Neural cell (in vitro differentiated cells): Measurements from ENCODE around the gene MIGA1. TPM values are rescaled to one million over a fixed set of nuclear protein-coding genes. Genes with fewer than 3 reads are reported as not detected.

Source experiments
- H2AFZ ChIP-seq: fragments of 200-600, 300-800 bp; sonication (generic), shearing (Covaris generic); 2 replicates; pipeline ENCODE4 v1.6.0; 2014; ENCODE audit warnings: low read depth, mild to moderate bottlenecking, antibody characterized with exemption, low read length, moderate library complexity
- H3F3A ChIP-seq: fragments of 200-600 bp; shearing (Covaris generic); 2 replicates; pipeline ENCODE4 v1.6.1; 2016; ENCODE audit warnings: mild to moderate bottlenecking, moderate library complexity, mixed read lengths, antibody characterized with exemption, low read length; ENCODE audit not compliant: insufficient read depth, poor library complexity, severe bottlenecking
- H3K27ac ChIP-seq: fragments of 200-600, 300-800 bp; sonication (generic), shearing (Covaris generic); 2 replicates; pipeline ENCODE4 v1.5.1; 2014; ENCODE audit warnings: mild to moderate bottlenecking, low read length, moderate library complexity
- H3K27me3 ChIP-seq: fragments of 300-800, 200-600 bp; sonication (generic), shearing (Covaris generic); 2 replicates; pipeline ENCODE4 v1.6.0; 2014; ENCODE audit warnings: mild to moderate bottlenecking, low read depth, low read length, moderate library complexity; ENCODE audit not compliant: insufficient read depth
- H3K36me3 ChIP-seq: fragments of 300-800, 200-600 bp; sonication (generic), shearing (Covaris generic); 2 replicates; pipeline ENCODE4 v1.5.1; 2014; ENCODE audit warnings: mild to moderate bottlenecking, antibody characterized with exemption, low read length, moderate library complexity; ENCODE audit not compliant: insufficient read depth
- H3K4me2 ChIP-seq: fragments of 300-800, 200-600 bp; sonication (generic), shearing (Covaris generic); 2 replicates; pipeline ENCODE4 v1.6.0; 2014; ENCODE audit warnings: mild to moderate bottlenecking, low read length
- H3K4me3 ChIP-seq: fragments of 300-800, 200-600 bp; sonication (generic), shearing (Covaris generic); 2 replicates; pipeline ENCODE4 v1.5.1; 2014; ENCODE audit warnings: mild to moderate bottlenecking, low read length, moderate library complexity
- H3K79me2 ChIP-seq: fragments of 200-600 bp; shearing (Covaris generic); replicated peaks from 2 replicates; pipeline ENCODE4 v1.6.0; 2014; ENCODE audit warnings: mild to moderate bottlenecking, low read length, moderate library complexity; ENCODE audit not compliant: insufficient read depth
- H3K9ac ChIP-seq: fragments of 300-800, 200-600 bp; sonication (generic), shearing (Covaris generic); 2 replicates; pipeline ENCODE4 v1.6.1; 2016; ENCODE audit warnings: mild to moderate bottlenecking, low read length, mixed read lengths
- H3K9me2 ChIP-seq: fragments of 200-600 bp; shearing (Covaris generic); 2 replicates; pipeline ENCODE4 v1.6.1; 2016; ENCODE audit warnings: mild to moderate bottlenecking, low read length, mixed read lengths; ENCODE audit not compliant: insufficient read depth
- H3K9me3 ChIP-seq: fragments of 200-600, 300-800 bp; sonication (generic), shearing (Covaris generic); 2 replicates; pipeline ENCODE4 v1.6.1; 2016; ENCODE audit warnings: mild to moderate bottlenecking, mixed run types, low read length, moderate library complexity, mixed read lengths
- H4K20me1 ChIP-seq: fragments of 200-600 bp; shearing (Covaris generic); 2 replicates; pipeline ENCODE4 v1.6.1; 2016; ENCODE audit warnings: mild to moderate bottlenecking, mixed run types; ENCODE audit not compliant: insufficient read depth
- EP300 ChIP-seq: fragments of 450-650 bp; conservative IDR thresholded peaks from 2 replicates; pipeline ENCODE4 v1.6.1; 2014; ENCODE audit warnings: antibody characterized with exemption, mild to moderate bottlenecking, moderate library complexity; ENCODE audit not compliant: poor library complexity, severe bottlenecking
- EZH2 ChIP-seq: fragments of 200-600, 300-800 bp; shearing (Covaris generic), sonication (generic); IDR thresholded peaks from 2 replicates; pipeline ENCODE4 v1.6.1; 2014; ENCODE audit warnings: antibody characterized with exemption, low read length, borderline replicate concordance, mild to moderate bottlenecking; ENCODE audit not compliant: insufficient read depth, poor library complexity, severe bottlenecking
- MXI1 ChIP-seq: fragments of 450-650 bp; conservative IDR thresholded peaks from 2 replicates; pipeline ENCODE4 v1.6.1; 2014; ENCODE audit warnings: antibody characterized with exemption, mild to moderate bottlenecking; ENCODE audit not compliant: poor library complexity, severe bottlenecking
- POLR2AphosphoS5 ChIP-seq: IDR thresholded peaks from 2 replicates; pipeline ENCODE4 v1.6.1; 2012
- RAD21 ChIP-seq: fragments of 450-650 bp; conservative IDR thresholded peaks from 2 replicates; pipeline ENCODE4 v1.6.1; 2014; ENCODE audit warnings: antibody characterized with exemption, mild to moderate bottlenecking, moderate library complexity
- SMC3 ChIP-seq: fragments of 450-650 bp; conservative IDR thresholded peaks from 2 replicates; pipeline ENCODE4 v1.6.1; 2014; ENCODE audit warnings: antibody characterized with exemption, mild to moderate bottlenecking, moderate library complexity; ENCODE audit not compliant: poor library complexity
- TAF1 ChIP-seq: IDR thresholded peaks from 2 replicates; pipeline ENCODE4 v1.6.1; 2012; ENCODE audit warnings: low read depth
- polyA plus RNA-seq: library from polyadenylated mRNA; depleted of rRNA; stranded (reverse); fragments of >200 nt; gene quantifications from 2 replicates; pipeline ENCODE4 v1.2.3, GENCODE V29; 2014
- TF ChIP-seq, protein P1 (sequence below): IDR thresholded peaks from 2 replicates; pipeline ENCODE4 v1.6.1; 2012; ENCODE audit warnings: borderline replicate concordance
- TF ChIP-seq, protein P2 (sequence below): fragments of 450-650 bp; IDR thresholded peaks from 2 replicates; pipeline ENCODE4 v1.5.1; 2014; ENCODE audit warnings: antibody characterized with exemption, mild to moderate bottlenecking, moderate library complexity; ENCODE audit not compliant: poor library complexity, severe bottlenecking

The MIGA1 gene
- polyA plus RNA-seq, 1 donor from 2014 or later: 10.8 TPM

DNA sequence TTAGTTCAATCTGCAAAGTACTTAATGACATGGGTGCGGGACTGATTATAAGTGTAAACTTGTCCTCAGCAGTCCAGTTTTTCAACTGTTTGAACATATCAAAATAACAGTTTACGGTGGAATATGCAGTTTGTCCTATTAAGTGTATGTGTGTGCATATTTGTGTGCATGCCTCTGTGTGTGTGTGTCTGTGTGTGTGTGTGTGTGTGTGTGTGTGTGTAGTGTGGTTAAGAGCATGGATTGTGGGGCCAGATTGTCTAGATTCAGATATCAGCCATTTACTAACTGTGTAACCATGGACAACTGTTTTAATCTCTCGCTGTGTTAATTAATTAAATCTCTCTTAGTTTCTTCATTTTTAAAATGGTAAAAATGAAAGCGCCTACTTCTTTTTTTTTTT lies 148.0 kb downstream of the MIGA1 start:
- H3K27me3 ChIP-seq: no peaks in the 10 kb centered on the region
- H3K4me3 ChIP-seq: no peak overlapping the region
- no peaks in the 10 kb centered on the region for H3K79me2 ChIP-seq
- TF ChIP-seq, protein P1, sequence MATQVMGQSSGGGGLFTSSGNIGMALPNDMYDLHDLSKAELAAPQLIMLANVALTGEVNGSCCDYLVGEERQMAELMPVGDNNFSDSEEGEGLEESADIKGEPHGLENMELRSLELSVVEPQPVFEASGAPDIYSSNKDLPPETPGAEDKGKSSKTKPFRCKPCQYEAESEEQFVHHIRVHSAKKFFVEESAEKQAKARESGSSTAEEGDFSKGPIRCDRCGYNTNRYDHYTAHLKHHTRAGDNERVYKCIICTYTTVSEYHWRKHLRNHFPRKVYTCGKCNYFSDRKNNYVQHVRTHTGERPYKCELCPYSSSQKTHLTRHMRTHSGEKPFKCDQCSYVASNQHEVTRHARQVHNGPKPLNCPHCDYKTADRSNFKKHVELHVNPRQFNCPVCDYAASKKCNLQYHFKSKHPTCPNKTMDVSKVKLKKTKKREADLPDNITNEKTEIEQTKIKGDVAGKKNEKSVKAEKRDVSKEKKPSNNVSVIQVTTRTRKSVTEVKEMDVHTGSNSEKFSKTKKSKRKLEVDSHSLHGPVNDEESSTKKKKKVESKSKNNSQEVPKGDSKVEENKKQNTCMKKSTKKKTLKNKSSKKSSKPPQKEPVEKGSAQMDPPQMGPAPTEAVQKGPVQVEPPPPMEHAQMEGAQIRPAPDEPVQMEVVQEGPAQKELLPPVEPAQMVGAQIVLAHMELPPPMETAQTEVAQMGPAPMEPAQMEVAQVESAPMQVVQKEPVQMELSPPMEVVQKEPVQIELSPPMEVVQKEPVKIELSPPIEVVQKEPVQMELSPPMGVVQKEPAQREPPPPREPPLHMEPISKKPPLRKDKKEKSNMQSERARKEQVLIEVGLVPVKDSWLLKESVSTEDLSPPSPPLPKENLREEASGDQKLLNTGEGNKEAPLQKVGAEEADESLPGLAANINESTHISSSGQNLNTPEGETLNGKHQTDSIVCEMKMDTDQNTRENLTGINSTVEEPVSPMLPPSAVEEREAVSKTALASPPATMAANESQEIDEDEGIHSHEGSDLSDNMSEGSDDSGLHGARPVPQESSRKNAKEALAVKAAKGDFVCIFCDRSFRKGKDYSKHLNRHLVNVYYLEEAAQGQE: no peak
- no peak for TF ChIP-seq TAF1
- no peak for TF ChIP-seq EP300
- TF ChIP-seq EZH2: no peak
- no peak for TF ChIP-seq POLR2AphosphoS5
- TF ChIP-seq, protein P2, sequence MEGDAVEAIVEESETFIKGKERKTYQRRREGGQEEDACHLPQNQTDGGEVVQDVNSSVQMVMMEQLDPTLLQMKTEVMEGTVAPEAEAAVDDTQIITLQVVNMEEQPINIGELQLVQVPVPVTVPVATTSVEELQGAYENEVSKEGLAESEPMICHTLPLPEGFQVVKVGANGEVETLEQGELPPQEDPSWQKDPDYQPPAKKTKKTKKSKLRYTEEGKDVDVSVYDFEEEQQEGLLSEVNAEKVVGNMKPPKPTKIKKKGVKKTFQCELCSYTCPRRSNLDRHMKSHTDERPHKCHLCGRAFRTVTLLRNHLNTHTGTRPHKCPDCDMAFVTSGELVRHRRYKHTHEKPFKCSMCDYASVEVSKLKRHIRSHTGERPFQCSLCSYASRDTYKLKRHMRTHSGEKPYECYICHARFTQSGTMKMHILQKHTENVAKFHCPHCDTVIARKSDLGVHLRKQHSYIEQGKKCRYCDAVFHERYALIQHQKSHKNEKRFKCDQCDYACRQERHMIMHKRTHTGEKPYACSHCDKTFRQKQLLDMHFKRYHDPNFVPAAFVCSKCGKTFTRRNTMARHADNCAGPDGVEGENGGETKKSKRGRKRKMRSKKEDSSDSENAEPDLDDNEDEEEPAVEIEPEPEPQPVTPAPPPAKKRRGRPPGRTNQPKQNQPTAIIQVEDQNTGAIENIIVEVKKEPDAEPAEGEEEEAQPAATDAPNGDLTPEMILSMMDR: no peak
- no peak for TF ChIP-seq RAD21
- TF ChIP-seq SMC3: no peak
- no peak for TF ChIP-seq MXI1
- H4K20me1 ChIP-seq: no peaks in the 10 kb centered on the region
- no peak overlapping the region for H3K27ac ChIP-seq
- no peak overlapping the region for H2AFZ ChIP-seq
- no peaks in the 10 kb centered on the region for H3K36me3 ChIP-seq
- H3K4me2 ChIP-seq: no peak overlapping the region
- no peaks in the 10 kb centered on the region for H3K9me2 ChIP-seq
- no peak overlapping the region for H3K9ac ChIP-seq
- H3F3A ChIP-seq: no peaks in the 10 kb centered on the region
- no peaks in the 10 kb centered on the region for H3K9me3 ChIP-seq

Other genes starting within 250 kb of the MIGA1 start
- 43.7 and 48.5 TPM in 2 replicates for gene ZZZ3, start 97.0 kb upstream of the MIGA1 start, polyA plus RNA-seq
- gene USP33, start 19.8 kb upstream of the MIGA1 start, polyA plus RNA-seq: 247 and 267 TPM in 2 replicates
- gene NEXN, start 109.0 kb downstream of the MIGA1 start, polyA plus RNA-seq: 0.08 and 0.43 TPM in 2 replicates
- gene FUBP1, start 199.4 kb downstream of the MIGA1 start, polyA plus RNA-seq: 569 and 630 TPM in 2 replicates
- gene DNAJB4, start 225.3 kb downstream of the MIGA1 start, polyA plus RNA-seq: 39.4 and 42.2 TPM in 2 replicates